Tibial nerve (tissue), 4 donors: ENCODE data around the gene UBE2L3. TPM values are rescaled to one million over a fixed set of nuclear protein-coding genes. Genes with fewer than 3 reads are reported as not detected.

Experiments
- DNase-seq, 2 donors: peaks; one replicate each; pipeline ENCODE4 v3.0.0-alpha.2; 2019; ENCODE audit warnings: low spot score in 2 of 2
- H3K27ac ChIP-seq, 4 donors: fragments of 200-600 bp; sonication (generic) in 3 of 4; one replicate each; pipeline ENCODE4 v1.5.1; 2017 to 2019; ENCODE audit warnings: mild to moderate bottlenecking in 1 of 4
- H3K27me3 ChIP-seq, 2 donors: fragments of 200-600 bp; sonication (generic) in 1 of 2; one replicate each; pipeline versions ENCODE4 v1.5.1 to v1.6.0; 2017 to 2019
- H3K36me3 ChIP-seq, 3 donors: fragments of 200-600 bp; sonication (generic); one replicate each; pipeline ENCODE4 v1.5.1; 2018 to 2019
- H3K4me1 ChIP-seq, 4 donors: fragments of 200-600 bp; sonication (generic) in 3 of 4; one replicate each; pipeline ENCODE4 v1.5.1; 2017 to 2019
- H3K4me3 ChIP-seq, 4 donors: fragments of 200-600 bp; sonication (generic) in 3 of 4; one replicate each; pipeline ENCODE4 v1.5.1; 2017 to 2019; ENCODE audit warnings: mild to moderate bottlenecking in 1 of 4, moderate library complexity in 1 of 4
- H3K9me3 ChIP-seq, 4 donors: fragments of 200-600 bp; sonication (generic) in 3 of 4; one replicate each; pipeline ENCODE4 v1.5.1; 2017 to 2019
- EP300 ChIP-seq, 2 donors: sonication (generic); formaldehyde crosslinking; IDR thresholded peaks; one replicate each; pipeline ENCODE4 v1.6.1; 2017; ENCODE audit warnings: antibody characterized with exemption in 2 of 2, mild to moderate bottlenecking in 1 of 2
- POLR2A ChIP-seq, 2 donors: fragments of 450-650 bp; IDR thresholded peaks; one replicate each; pipeline ENCODE4 v1.6.1; 2017; ENCODE audit warnings: antibody characterized with exemption in 2 of 2, mild to moderate bottlenecking in 2 of 2, moderate library complexity in 2 of 2
- WGBS, 2 donors: methylation state at CpG; one replicate each; pipeline ENCODE4 v1.1.5; 2018; 5-methylcytosine and 5-hydroxymethylcytosine counted together
- total RNA-seq, 4 donors: library from RNA; depleted of rRNA; stranded (reverse); fragments of >200 nt; gene quantifications; one replicate each; pipeline ENCODE4 v1.1.0, GENCODE V29; 2016
- TF ChIP-seq, protein P1 (sequence below), 5 experiments: fragments of 200-600 bp in 3 of 5; fragments of 450-650 bp in 2 of 5; sonication (generic) in 3 of 5; IDR thresholded peaks; one replicate each; pipeline ENCODE4 v1.5.1; 2016 to 2019; ENCODE audit warnings: antibody characterized with exemption in 5 of 5, mild to moderate bottlenecking in 3 of 5, moderate library complexity in 2 of 5

The UBE2L3 gene
- total RNA-seq, 4 donors from 2014 or later = 32.0 to 45.0 (median 37.8) TPM

DNA sequence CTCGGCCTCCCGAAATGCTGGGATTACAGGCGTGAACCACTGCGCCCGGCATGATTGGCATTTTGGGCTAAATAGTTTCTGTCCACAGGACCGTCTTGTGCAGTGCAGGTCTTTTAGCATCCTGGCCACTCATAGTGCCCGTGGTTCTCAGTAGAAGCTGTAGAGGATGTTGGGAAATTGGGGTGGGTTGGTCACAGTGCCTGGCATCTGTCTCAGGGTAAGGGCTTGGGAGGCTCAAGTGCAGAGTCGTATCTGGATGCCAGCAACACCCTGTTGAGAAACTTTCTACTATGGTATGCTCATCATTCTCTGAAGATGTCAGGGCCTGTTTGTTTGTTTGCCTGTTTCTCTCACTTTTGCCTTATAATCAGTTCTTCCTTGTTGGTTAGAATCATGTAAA is 21.9 kb downstream of the UBE2L3 start:
- no peak overlapping the region for H3K27ac ChIP-seq
- no peaks in the 10 kb centered on the region for H3K27me3 ChIP-seq
- peaks cover 0 to 21% (median 0%) of the 10 kb centered on the region in 3 donors for H3K36me3 ChIP-seq
- no peaks in the 10 kb centered on the region for H3K9me3 ChIP-seq
- peaks cover 0 to 76% (median 29%) of the 10 kb centered on the region in 4 donors for H3K4me1 ChIP-seq
- no peak overlapping the region for H3K4me3 ChIP-seq
- no peak for DNase-seq
- TF ChIP-seq EP300 (IDR thresholded peaks at IDR 0.05) (no peak), POLR2A (IDR thresholded peaks at IDR 0.05) (no peak)
- TF ChIP-seq, protein P1, sequence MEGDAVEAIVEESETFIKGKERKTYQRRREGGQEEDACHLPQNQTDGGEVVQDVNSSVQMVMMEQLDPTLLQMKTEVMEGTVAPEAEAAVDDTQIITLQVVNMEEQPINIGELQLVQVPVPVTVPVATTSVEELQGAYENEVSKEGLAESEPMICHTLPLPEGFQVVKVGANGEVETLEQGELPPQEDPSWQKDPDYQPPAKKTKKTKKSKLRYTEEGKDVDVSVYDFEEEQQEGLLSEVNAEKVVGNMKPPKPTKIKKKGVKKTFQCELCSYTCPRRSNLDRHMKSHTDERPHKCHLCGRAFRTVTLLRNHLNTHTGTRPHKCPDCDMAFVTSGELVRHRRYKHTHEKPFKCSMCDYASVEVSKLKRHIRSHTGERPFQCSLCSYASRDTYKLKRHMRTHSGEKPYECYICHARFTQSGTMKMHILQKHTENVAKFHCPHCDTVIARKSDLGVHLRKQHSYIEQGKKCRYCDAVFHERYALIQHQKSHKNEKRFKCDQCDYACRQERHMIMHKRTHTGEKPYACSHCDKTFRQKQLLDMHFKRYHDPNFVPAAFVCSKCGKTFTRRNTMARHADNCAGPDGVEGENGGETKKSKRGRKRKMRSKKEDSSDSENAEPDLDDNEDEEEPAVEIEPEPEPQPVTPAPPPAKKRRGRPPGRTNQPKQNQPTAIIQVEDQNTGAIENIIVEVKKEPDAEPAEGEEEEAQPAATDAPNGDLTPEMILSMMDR (IDR thresholded peaks at IDR 0.05) = no peak
- WGBS, 2 donors = 89 to 90% methylated on average over 4 to 8 of the region's 8 CpGs

DNA sequence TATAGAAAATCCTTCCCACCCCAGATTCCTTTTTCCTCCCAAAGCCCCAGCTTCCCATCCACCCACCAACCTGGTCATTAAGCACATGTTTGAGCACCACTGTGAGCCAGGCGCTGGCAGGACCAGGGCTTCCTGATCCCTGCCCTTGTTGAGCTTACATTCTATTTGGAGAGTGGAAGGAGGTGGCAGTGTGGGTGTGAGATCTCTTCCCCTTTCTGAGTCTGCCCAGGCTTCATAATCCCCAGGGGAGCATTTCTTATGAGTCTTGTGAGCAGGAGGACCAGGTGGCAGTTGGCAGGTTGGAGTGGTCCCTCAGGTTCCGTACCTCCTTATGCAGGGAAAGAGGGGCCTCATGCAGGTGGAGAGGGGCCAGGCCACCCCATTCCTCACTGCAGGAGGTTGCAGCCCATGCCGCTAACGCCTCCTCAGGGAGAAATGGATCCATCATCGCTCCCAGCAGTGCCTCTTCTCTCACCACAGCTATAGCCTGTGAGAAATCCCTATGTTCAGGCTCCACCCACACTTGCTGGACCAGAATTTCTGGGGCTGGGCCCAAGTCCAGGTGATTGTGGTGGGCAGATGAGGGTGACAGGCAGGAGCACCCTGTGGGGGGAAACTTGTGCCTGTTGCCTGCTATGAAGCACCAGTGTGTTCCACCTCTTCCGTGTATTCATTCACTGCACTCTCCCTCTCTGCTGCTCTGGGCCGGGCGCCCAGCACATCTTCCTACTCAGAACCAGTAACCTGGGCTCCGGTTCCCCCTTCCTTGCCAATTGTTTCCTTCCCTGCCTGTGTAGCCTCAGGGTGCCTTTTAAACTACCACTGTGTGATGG is 23.5 kb downstream of the UBE2L3 start:
- TF ChIP-seq POLR2A (IDR thresholded peaks at IDR 0.05) (no peak), EP300 (IDR thresholded peaks at IDR 0.05) (no peak)
- TF ChIP-seq, protein P1 (IDR thresholded peaks at IDR 0.05) = no peak
- Histone ChIP-seq H3K9me3 (no peaks in the 10 kb centered on the region), H3K4me3 (no peak overlapping the region), H3K4me1 (peaks cover 0 to 72% (median 30%) of the 10 kb centered on the region in 4 donors), H3K27ac (no peak overlapping the region), H3K27me3 (no peaks in the 10 kb centered on the region), H3K36me3 (peaks cover 0 to 37% (median 3%) of the 10 kb centered on the region in 3 donors)
- WGBS, 2 donors = 77% methylated on average over 6 to 9 of the region's 9 CpGs
- DNase-seq = no peak

DNA sequence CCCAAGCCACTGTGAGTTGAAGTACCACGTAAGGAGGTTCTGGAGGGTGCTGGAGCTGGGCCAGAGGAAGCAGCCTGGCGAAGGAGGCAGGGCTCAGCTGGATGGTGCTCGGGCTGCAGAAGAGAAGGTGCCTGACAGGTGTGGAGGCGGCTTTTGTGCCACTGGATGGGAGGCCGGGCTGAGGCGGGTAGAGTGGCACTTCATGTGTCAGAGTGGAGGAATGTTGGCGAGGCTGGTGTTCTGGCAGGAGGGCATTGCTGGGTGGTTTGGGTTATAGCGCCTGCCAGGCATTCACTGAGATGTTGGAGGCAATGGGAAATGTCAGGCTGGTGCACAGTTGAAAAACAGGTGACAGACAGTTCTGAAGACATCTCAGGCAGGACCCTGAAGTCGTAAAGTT is 24.2 kb downstream of the UBE2L3 start:
- Histone ChIP-seq H3K27me3 (no peaks in the 10 kb centered on the region), H3K27ac (no peak overlapping the region), H3K4me3 (no peak overlapping the region), H3K4me1 (peaks cover 0 to 70% (median 30%) of the 10 kb centered on the region in 4 donors), H3K9me3 (no peaks in the 10 kb centered on the region), H3K36me3 (peaks cover 2 to 44% (median 3%) of the 10 kb centered on the region in 3 donors)
- TF ChIP-seq, protein P1 (IDR thresholded peaks at IDR 0.05) = no peak
- no peak for TF ChIP-seq POLR2A (IDR thresholded peaks at IDR 0.05)
- no peak for TF ChIP-seq EP300 (IDR thresholded peaks at IDR 0.05)
- DNase-seq = no peak
- WGBS, 2 donors = 73 to 75% methylated on average over 9 of the region's 9 CpGs

DNA sequence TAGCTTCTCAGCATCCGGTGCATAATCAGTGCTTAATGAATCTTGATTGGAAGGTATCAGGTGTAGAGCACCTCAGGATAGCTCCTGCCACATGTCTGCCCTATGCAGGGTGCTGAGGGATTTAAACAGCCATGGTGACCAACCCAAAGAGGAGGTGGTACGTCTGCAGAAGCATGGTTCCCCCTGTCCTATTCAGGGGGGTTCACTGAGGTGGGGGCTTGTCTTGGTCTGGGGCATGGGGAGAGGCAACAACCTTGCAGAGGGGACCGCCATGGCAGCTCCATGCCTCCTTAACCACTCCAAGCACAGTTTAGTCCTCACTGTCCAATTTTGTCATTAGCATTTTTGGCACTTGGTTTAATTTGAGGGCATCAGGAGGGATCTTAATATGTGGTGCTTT is 24.9 kb downstream of the UBE2L3 start:
- no peak overlapping the region for H3K27ac ChIP-seq
- H3K27me3 ChIP-seq = no peaks in the 10 kb centered on the region
- H3K9me3 ChIP-seq = no peaks in the 10 kb centered on the region
- DNase-seq = no peak
- H3K4me1 ChIP-seq = peaks cover 0 to 64% (median 27%) of the 10 kb centered on the region in 4 donors
- WGBS, 2 donors = 80 to 91% methylated on average over 3 of the region's 3 CpGs
- peaks cover 3 to 51% (median 6%) of the 10 kb centered on the region in 3 donors for H3K36me3 ChIP-seq
- no peak for TF ChIP-seq POLR2A (IDR thresholded peaks at IDR 0.05)
- TF ChIP-seq, protein P1 (IDR thresholded peaks at IDR 0.05) = no peak
- TF ChIP-seq EP300 (IDR thresholded peaks at IDR 0.05) = no peak
- H3K4me3 ChIP-seq = no peak overlapping the region
